Colon (tissue), 2 donors: ENCODE data around the gene MAPKAPK3.
"Not testable (repeated sequence)": the region's sequence is repeated elsewhere in the genome, so short reads cannot be mapped to it uniquely, and the experiment has no call there.

ENCODE experiments used
- FAIRE-seq: peaks from 2 replicates; lab custom pipeline; 2012; peaks lifted over from hg19 to GRCh38; lab: Jason Lieb, UNC
- donor health status: control.
- donor health status: control.

Gene MAPKAPK3

DNA sequence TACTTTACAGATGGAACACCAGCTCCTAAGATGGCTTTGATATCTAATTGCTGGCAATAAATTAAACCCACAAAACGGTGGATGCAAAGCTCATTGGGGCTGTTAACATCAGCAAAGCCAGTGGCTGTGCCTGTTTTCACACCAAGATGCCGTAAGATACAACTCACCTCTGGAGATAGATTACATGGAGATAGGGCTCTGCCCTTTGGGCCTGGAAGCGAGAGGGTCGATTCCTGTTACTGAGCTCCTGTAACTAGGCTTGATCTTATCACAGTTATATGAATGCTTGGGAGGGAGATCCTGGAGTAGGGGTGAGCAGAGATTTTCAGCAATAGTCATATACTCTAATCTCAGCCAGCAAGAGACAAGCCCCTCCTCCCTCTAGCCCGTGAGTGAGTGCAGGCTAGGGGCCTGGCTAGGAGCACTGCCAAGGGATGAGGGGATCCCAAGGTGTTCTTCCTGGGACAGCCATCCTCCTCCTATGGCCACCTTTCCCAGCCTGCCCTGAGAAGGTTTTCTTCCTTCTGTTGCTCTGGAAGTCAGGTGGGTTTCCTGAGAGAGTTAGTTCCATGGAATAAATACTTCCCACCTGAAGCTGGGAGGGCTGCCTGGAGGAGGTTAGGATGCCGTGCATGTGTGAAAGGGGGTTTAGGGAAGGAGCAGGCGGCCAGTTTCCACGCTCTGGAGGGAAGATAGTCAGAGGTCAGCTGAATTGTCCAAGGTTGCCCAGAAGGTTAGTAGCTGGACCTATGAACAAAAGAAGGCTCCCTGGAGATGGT, 39.7 kb downstream of the MAPKAPK3 start:
- no peak for FAIRE-seq

DNA sequence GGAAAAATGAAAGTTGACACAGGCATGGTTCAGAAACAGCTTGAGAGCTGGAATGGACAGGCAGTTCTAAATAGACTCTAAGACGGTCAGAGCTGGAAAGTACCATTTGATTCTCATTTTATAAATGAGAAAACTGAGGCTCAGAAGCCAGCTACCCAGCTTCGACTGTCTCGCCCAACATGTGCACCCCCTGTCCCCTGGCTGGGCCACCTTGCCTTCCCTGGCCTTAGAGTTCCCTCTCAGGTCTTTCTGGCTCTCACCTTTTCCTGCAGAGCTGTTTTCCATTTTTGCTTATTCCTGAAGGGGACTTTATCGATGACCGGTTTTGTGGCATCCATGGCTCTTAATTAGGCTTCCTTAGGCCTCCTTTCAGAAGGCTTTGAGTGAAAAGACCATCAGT, 40.5 kb downstream of the MAPKAPK3 start:
- FAIRE-seq = no peak

- FAIRE-seq = no peak
Observed at GRCh38 chr3:50657816-50658215, 40.9 kb downstream of the MAPKAPK3 start.

- FAIRE-seq = no peak
Observed at GRCh38 chr3:50658416-50658815, 41.5 kb downstream of the MAPKAPK3 start.

- FAIRE-seq = no peak
Observed at GRCh38 chr3:50658831-50659230, 41.9 kb downstream of the MAPKAPK3 start.

GRCh38 chr3:50660386-50660785, 43.4 kb downstream of the MAPKAPK3 start:
- no peak for FAIRE-seq

DNA sequence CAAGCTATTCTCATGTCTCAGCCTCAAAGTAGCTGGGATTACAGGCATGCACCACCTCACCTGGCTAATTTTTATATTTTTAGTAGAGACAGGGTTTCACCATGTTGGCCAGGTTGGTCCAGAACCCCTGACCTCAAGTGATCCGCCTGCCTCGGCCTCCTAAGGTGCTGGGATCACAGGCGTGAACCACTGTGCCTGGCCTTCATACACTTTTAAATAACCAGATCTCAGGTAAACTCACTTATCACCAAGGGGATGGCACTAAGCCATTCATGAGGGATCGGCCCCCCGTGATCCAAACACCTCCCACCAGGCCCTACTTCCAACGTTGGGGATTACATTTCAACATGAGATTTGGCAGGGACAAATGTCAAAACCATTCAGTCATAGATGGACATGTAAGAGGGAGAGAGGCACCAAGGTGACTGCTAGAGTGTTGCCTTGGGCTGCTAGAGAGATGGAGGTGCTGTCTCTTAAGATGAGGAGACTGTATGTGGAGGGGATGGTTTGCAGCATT, 44.4 kb downstream of the MAPKAPK3 start:
- no peak for FAIRE-seq

GRCh38 chr3:50662408-50662807, 45.5 kb downstream of the MAPKAPK3 start:
- FAIRE-seq = no peak

DNA sequence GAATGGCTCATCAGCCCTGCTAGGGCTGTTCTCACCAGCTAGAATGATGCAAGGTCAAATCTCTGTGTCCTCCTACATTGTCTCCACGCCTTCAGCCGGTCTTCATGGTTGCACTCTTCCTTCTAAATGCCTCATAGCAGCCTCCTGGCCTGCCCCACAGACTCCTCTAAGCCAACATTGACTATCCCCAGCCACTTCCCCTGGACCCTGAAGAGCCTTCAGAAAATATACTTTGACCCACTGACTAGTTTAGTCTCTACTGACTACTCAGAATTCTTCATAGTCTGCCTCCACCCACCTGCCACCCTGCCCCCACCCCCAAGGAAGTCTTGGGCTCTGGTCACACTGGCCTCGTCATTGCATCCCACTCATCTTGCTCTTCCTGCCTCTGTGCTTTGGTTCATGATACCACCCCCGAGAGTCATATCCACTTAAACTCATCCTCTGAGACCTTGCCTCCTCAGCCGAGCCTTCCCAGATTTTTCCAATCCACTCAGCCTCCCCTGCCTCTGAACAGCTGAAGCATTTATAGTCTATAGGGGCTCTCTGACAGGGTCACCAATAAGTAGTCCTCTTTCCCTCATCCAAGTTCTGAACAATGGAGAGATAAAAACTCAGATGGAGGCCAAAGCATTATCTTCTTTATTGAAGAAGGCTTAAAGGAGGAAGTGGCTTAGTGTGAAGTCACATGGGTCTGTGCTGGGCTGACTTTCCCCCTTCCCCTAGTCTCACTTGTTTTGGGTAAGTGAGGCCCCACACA, 48.3 kb downstream of the MAPKAPK3 start:
- FAIRE-seq = no peak

GRCh38 chr3:50665841-50666115, 48.8 kb downstream of the MAPKAPK3 start:
- not testable (repeated sequence) for FAIRE-seq

- no peak for FAIRE-seq
Observed at GRCh38 chr3:50666837-50667236, 49.9 kb downstream of the MAPKAPK3 start.

- FAIRE-seq = no peak
Observed at GRCh38 chr3:50671331-50671730, 54.4 kb downstream of the MAPKAPK3 start.

GRCh38 chr3:50672656-50673055, 55.7 kb downstream of the MAPKAPK3 start:
- no peak for FAIRE-seq

DNA sequence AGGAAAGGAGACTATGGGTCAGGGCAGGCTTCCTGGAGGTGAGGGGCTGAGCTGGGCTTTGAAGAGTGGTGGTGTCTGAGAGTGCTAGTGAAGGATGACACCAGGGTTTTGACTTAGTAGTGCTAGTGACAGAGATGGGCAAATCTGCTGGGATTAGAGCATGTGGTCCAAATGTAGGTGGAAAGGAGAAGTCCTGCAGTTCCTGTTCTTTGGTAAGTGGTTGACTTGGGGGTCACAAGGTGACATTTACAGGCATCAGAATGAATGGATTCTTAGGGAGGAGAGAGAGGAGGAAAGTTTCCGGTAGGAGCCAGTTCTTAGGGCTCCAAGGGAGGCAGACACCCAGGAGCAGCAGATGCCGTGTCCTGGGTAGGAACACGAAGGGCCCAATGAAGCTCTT, 57.0 kb downstream of the MAPKAPK3 start:
- no peak for FAIRE-seq

GRCh38 chr3:50674349-50675178, 57.6 kb downstream of the MAPKAPK3 start, which contains the start of gene DOCK3:
Gene DOCK3 (plus strand): TSS chr3:50674927. CDS start chr3:50675264, 337 bp downstream.
- no peak for FAIRE-seq

DNA sequence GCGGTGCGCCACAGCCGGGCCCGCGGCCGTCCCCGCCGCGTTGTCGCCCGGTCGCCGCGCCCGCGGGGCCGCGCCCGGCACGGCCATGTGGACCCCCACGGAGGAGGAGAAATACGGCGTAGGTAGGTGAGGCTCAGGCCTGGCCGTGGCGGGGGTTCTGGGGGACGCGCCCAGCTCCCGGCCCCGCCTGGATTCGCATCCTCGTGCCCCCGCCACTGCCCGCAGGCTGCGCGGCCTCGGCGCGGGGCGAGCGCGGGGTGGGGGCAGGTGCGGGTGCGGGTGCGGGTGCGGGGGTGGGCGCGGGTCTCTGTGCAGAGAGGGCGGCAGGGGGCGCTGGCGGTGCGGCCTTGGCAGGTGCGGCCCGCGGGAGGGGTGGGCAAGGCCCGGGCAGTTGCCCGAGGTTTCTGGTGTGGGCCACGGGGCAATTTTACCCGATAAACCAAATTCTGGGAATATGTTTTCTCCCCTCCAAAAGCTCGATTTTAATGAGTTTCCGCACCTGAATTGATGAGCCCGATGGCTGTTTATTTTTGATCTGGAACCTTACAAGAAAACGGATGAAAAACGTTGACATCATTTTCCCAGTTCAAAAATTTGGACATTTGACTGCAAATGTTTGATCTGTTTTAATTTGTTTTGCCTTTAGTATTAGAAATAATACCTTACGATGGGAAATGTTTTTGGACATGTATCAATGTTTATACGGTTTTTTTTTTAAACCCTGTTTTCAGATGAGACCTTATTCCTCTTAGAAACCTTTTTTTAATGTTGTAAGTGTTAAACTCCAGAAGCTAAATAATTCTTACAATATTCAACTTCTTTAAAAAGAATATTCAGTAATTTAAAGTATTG, 58.5 kb downstream of the MAPKAPK3 start:
- FAIRE-seq = no peak

DNA sequence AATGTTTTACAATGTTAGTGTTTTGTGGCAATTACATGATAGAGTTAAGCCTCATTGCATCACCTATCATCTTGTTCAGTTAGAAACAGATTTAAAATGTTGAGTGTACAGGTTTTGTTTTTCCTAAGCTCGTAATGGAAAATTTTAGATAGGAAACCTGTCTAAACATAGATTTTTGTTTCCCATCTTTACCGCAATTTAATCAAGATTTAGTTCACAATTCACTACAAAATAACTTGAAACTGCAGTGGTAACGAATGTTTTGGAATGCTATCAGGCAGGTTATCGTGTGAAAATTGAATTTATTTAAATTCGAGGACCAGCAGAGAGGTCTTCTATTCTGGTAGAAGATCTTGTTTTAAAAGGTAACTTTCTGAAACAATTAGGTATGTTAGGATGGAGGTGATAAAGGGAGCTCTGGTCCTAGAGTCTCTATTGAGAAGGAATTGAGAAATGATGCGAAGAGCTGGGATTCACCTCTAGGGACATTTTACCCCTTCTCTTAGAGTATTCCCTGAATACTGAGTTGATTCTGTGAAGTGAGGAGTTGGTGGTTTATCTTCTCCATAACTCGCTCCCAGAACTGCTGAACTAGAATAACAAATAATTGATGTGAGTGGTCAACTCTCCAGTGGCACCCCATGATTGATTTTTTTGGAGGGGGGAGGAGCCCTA, 59.2 kb downstream of the MAPKAPK3 start:
- FAIRE-seq = no peak

DNA sequence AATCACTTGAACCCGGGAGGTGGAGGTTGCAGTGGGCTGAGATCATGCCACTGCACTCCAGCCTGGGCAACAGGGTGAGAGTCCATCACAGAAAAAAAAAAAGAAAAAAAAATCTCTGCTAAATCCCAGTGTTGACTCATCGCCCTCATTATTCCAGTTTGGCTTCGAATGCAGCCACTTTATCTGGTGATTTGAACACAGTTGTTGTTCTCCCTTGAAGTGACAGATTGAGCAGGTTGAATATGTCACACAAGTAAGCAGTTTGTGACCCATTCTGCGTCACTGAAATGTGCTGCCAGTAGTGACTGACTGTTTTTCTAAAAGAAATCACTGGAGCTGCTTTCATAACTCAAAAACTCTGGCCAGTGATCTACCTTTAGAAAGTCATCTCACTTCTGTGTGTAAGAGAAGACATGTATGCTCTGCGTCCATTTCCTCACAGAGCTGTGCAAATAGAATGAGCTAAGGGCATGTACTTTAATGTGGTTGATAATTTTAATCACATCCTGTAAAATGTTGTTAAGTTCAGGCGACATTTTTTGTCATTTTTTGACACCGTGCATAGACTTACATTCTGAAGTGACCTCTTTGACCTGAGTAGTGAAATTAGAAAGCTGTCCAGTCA, 70.3 kb downstream of the MAPKAPK3 start:
- FAIRE-seq = no peak

DNA sequence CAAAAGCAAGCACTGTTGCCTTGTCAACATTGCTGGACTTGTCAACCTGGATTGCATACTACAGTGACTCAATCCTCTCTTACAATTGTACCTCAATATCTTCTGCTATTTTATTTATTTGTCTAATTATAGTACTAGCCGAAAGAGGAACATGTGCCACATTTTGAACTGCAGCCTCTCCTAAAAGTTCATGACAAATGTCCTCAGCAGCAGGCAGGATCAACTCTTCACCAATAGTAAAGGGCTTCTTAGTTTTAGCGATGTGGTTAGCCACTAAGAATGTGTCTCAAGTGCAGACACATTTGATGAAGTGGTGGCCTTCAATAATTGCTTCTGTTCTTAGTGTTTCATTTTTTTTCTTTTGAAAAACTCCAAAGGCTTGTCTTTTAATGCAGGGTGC, 71.0 kb downstream of the MAPKAPK3 start:
- FAIRE-seq = no peak

- FAIRE-seq = not testable (repeated sequence)
Observed at GRCh38 chr3:50688602-50689001, 71.7 kb downstream of the MAPKAPK3 start.

GRCh38 chr3:50689558-50689957, 72.6 kb downstream of the MAPKAPK3 start:
- no peak for FAIRE-seq
